Measurements from ENCODE around the gene TRPM7. TPM values are rescaled to one million over a fixed set of nuclear protein-coding genes. Genes with fewer than 3 reads are reported as not detected.

TRPM7 gene
- total and polyA plus RNA-seq, 2 of the 8 experiments (the other 6 are each of a cell fraction or from before 2014, with no cell fraction given), result 7.5 to 33.2 TPM

DNA sequence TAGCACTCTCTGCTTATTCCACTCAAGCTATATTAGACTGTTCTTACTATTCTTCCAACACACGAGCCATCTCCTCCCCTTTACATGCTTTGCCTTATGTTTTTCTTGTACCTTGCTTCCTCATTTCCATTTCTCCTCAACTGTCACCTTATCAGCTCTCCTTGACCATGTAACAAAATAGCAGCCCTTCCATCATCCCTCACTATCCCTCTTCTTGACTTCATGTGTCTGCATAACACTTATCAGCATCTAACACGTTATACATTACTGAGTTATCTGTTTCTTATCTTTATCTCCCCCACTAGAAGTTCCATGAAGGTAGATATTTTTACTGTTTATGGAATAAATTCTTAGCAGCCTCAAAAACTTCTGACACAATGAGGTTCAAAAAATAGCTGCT is 45.3 kb downstream of the TRPM7 start:
- Histone ChIP-seq H3K56ac (replicated peaks; ENCODE audit: insufficient read length, low read depth, low read length) (no peak overlapping the region), H2BK120ac (replicated peaks; ENCODE audit: low read depth, low read length) (no peak overlapping the region), H3K27me3 (replicated peaks in 1 of 4; ENCODE audit: control insufficient read depth in 3 of 4, extremely low read depth in 1 of 4, insufficient read depth in 3 of 4, low read length in 3 of 4) (no peaks in the 10 kb centered on the region), H3K23me2 (ENCODE audit: low read depth, low read length) (no peaks in the 10 kb centered on the region), H3K79me1 (ENCODE audit: low read depth, low read length) (no peaks in the 10 kb centered on the region), H2BK20ac (ENCODE audit: low read length) (no peak overlapping the region), H4K20me1 (replicated peaks in 1 of 2; ENCODE audit: control insufficient read depth in 1 of 2, insufficient read depth in 2 of 2, low read length in 2 of 2) (no peaks in the 10 kb centered on the region), H4K91ac (replicated peaks; ENCODE audit: insufficient read length, low read length) (no peak overlapping the region), H3K36me3 (ENCODE audit: control insufficient read depth in 2 of 4, insufficient read depth in 4 of 4, low read length in 3 of 4) (peaks cover 2 to 41% (median 16%) of the 10 kb centered on the region in 4 experiments), H2BK15ac (ENCODE audit: low read length) (no peak overlapping the region), H3K4me1 (replicated peaks in 1 of 4; ENCODE audit: control insufficient read depth in 3 of 4, insufficient read depth in 4 of 4, low read length in 3 of 4) (no peaks in the 10 kb centered on the region), H3K4me2 (ENCODE audit: insufficient read depth in 1 of 2, low read depth in 2 of 2, low read length in 2 of 2) (no peak overlapping the region), H3K18ac (ENCODE audit: extremely low read depth, low read length) (no peak overlapping the region), H4K8ac (ENCODE audit: extremely low read depth, insufficient read depth, low read length) (no peak overlapping the region), H3K79me2 (ENCODE audit: control insufficient read depth in 1 of 2, insufficient read depth in 2 of 2, low read length in 2 of 2) (no peaks in the 10 kb centered on the region), H3K27ac (ENCODE audit: low read depth, low read length) (no peak overlapping the region), H2AK5ac (ENCODE audit: low read depth, low read length) (no peak overlapping the region), H3K4ac (replicated peaks; ENCODE audit: insufficient read length, low read depth, low read length) (no peak overlapping the region), H2BK5ac (ENCODE audit: low read depth, low read length) (no peak overlapping the region), H3K23ac (ENCODE audit: insufficient read length) (no peak overlapping the region), H2BK12ac (ENCODE audit: low read depth, low read length) (no peak overlapping the region), H2AFZ (ENCODE audit: low read length) (no peak overlapping the region), H3K9ac (replicated peaks in 1 of 4; ENCODE audit: extremely low read depth in 1 of 4, low read depth in 3 of 4, low read length in 3 of 4) (no peak overlapping the region; a peak in 1 of 7 replicates), H3K14ac (ENCODE audit: insufficient read length) (no peak overlapping the region), H3K4me3 (ENCODE audit: extremely low read depth in 1 of 4, insufficient read depth in 2 of 4, low read depth in 3 of 4, low read length in 4 of 4) (no peak overlapping the region), H3K9me3 (ENCODE audit: insufficient read depth in 2 of 2, low read depth in 1 of 2, low read length in 1 of 2) (no peaks in the 10 kb centered on the region), H4K5ac (ENCODE audit: insufficient read length, low read depth, low read length) (no peak overlapping the region)
- ChIA-PET POLR2A (ENCODE audit: partially characterized antibody) (no interaction called here), CTCF (ENCODE audit: partially characterized antibody) (interaction anchor here (0.5 to 1.9 kb wide), 2 partner anchors 34 to 1541 kb away, joined by 3 to 5 read pairs; no protein-coding TSS in a partner anchor)
- WGBS, 2 experiments (ENCODE audit: extremely low coverage in 1 of 2, insufficient coverage in 1 of 2, insufficient read length in 1 of 2, insufficient replicate concordance in 2 of 2, low coverage in 1 of 2, low lambda C conversion rate in 2 of 2, missing lambda C conversion rate in 1 of 2), result 84% methylated on average over 2 of the region's 2 CpGs; no CpG with 5 or more reads in 1 of the 2 experiments
- DNase-seq (ENCODE audit: low read depth in 1 of 2, low spot score in 2 of 2) (no peak), FAIRE-seq (no peak)
- TF ChIP-seq CHD1 (IDR thresholded peaks at IDR 0.05; ENCODE audit: low read depth, low read length) (no peak), TAF7 (optimal IDR thresholded peaks at IDR 0.05; ENCODE audit: borderline replicate concordance, low read depth, low read length) (no peak), ZNF274 (IDR thresholded peaks at IDR 0.05; ENCODE audit: borderline replicate concordance, extremely low read depth, low read length) (no peak), BCL11A (IDR thresholded peaks at IDR 0.05; ENCODE audit: low read depth in 2 of 2, low read length in 2 of 2) (no peak)

Measured in H1 (cell line).